GM12878 (cell line): ENCODE measurements around the gene RPLP2. TPM values are rescaled to one million over a fixed set of nuclear protein-coding genes. Genes with fewer than 3 reads are reported as not detected.

Source experiments
- ATAC-seq: fragments of 200-7000 bp; cut with Tn5 transposase; 3 replicates; pipeline ENCODE4 v1.9.1; 2020; ENCODE audit warnings: mild to moderate bottlenecking, moderate library complexity
- BruUV-seq: library from RNA; stranded (reverse); fragments of 400-500 nt; replicated peaks from 2 replicates; lab custom pipeline; 2021; lab: Mats Ljungman, UMichigan
- CTCF ChIA-PET: fragments of 300-600 bp; sonication (Branson Sonifier 250); formaldehyde crosslinking; extraction: SDS; loops from one replicate; lab custom pipeline; 2021; ENCODE audit warnings: inconsistent platforms; lab: Yijun Ruan, JAX
- POLR2A ChIA-PET: fragments of 350-600 bp; formaldehyde crosslinking; extraction: SDS; loops from one replicate; lab custom pipeline; 2021; ENCODE audit warnings: inconsistent platforms; lab: Charles Lee
- RAD21 ChIA-PET: fragments of 300-600 bp; sonication (Branson Sonifier 250); formaldehyde crosslinking; loops from one replicate; lab custom pipeline; 2023; ENCODE audit warnings: antibody characterized with exemption; ENCODE audit not compliant: unreplicated experiment; lab: Charles Lee
- SMC1A ChIA-PET: fragments of 300-600 bp; sonication (Branson Sonifier 250); formaldehyde crosslinking; loops from one replicate; lab custom pipeline; 2023; ENCODE audit not compliant: unreplicated experiment, uncharacterized antibody; lab: Charles Lee
- DNase-seq: peaks from one replicate; pipeline ENCODE4 v3.0.0-alpha.2; 2011; ENCODE audit warnings: low read depth, low spot score
- FAIRE-seq: peaks from 3 replicates; lab custom pipeline; 2011; peaks lifted over from hg19 to GRCh38; lab: Jason Lieb, UNC
- H2AFZ ChIP-seq: 2 replicates; pipeline ENCODE4 v1.6.0; 2011; ENCODE audit warnings: low read depth, low read length, control low read depth; ENCODE audit not compliant: control insufficient read depth
- H3K27ac ChIP-seq: 2 replicates; pipeline ENCODE4 v1.5.1; 2011; ENCODE audit warnings: control low read depth; ENCODE audit not compliant: control insufficient read depth, insufficient read depth
- H3K27me3 ChIP-seq, 2 experiments: replicated peaks in 1 of 2; 2 replicates each; pipeline versions ENCODE4 v1.6.0 to v1.6.1; 2011; ENCODE audit warnings: low read length in 1 of 2; ENCODE audit not compliant: control insufficient read depth in 2 of 2, insufficient read depth in 2 of 2
- H3K36me3 ChIP-seq, 2 experiments: 2 replicates each; pipeline ENCODE4 v1.5.1; 2011; ENCODE audit warnings: low read length in 1 of 2; ENCODE audit not compliant: control insufficient read depth in 2 of 2, insufficient read depth in 2 of 2
- H3K4me1 ChIP-seq: 2 replicates; pipeline ENCODE4 v1.6.1; 2011; ENCODE audit warnings: mild to moderate bottlenecking, low read length, moderate library complexity, mixed read lengths; ENCODE audit not compliant: control insufficient read depth, insufficient read depth
- H3K4me2 ChIP-seq: 2 replicates; pipeline ENCODE4 v1.6.0; 2011; ENCODE audit warnings: control low read depth; ENCODE audit not compliant: control insufficient read depth, insufficient read depth
- H3K4me3 ChIP-seq: fragments of 200-600 bp; sonication (generic); 2 replicates; pipeline ENCODE4 v1.5.1; 2016
- H3K79me2 ChIP-seq: 2 replicates; pipeline ENCODE4 v1.6.0; 2011; ENCODE audit warnings: low read length; ENCODE audit not compliant: control insufficient read depth, insufficient read depth
- H3K9ac ChIP-seq: 2 replicates; pipeline ENCODE4 v1.8.0; 2011; ENCODE audit warnings: low read length, control low read depth, mixed read lengths; ENCODE audit not compliant: control insufficient read depth, insufficient read depth
- H3K9me3 ChIP-seq: replicated peaks from 3 replicates; pipeline ENCODE4 v1.5.1; 2011; ENCODE audit warnings: mild to moderate bottlenecking, low read length; ENCODE audit not compliant: control insufficient read depth, insufficient read depth
- H4K20me1 ChIP-seq: 2 replicates; pipeline ENCODE4 v1.6.0; 2011; ENCODE audit not compliant: control insufficient read depth, insufficient read depth
- BRCA1 ChIP-seq: IDR thresholded peaks from 2 replicates; pipeline ENCODE4 v1.6.1; 2011; ENCODE audit warnings: low read depth, low read length, improper control_type of control experiment
- CTCF ChIP-seq, 3 experiments: IDR thresholded peaks in 2 of 3; conservative IDR thresholded peaks in 1 of 3; 2 replicates each; pipeline ENCODE4 v1.5.1; 2011; ENCODE audit warnings: low read depth in 3 of 3, low read length in 3 of 3, mild to moderate bottlenecking in 3 of 3, control low read depth in 2 of 3, moderate library complexity in 2 of 3, inconsistent platforms in 1 of 3, mixed read lengths in 1 of 3; ENCODE audit not compliant: control insufficient read depth in 2 of 3, insufficient read depth in 1 of 3; ENCODE audit errors: extremely low read depth in 1 of 3
- GABPA ChIP-seq: IDR thresholded peaks from 2 replicates; pipeline ENCODE4 v1.6.1; 2014; ENCODE audit warnings: antibody characterized with exemption, low read depth, mild to moderate bottlenecking, inconsistent platforms
- MEF2A ChIP-seq: IDR thresholded peaks from 2 replicates; pipeline ENCODE4 v1.6.1; 2011; ENCODE audit warnings: low read depth, mild to moderate bottlenecking, low read length, moderate library complexity; ENCODE audit not compliant: insufficient read depth
- NRF1 ChIP-seq: conservative IDR thresholded peaks from 2 replicates; pipeline ENCODE4 v1.6.1; 2011; ENCODE audit warnings: mild to moderate bottlenecking, low read depth, low read length, improper control_type of control experiment
- POLR2A ChIP-seq: IDR thresholded peaks from 2 replicates; pipeline ENCODE4 v1.6.1; 2011; ENCODE audit warnings: low read depth, mild to moderate bottlenecking, low read length
- RAD21 ChIP-seq: IDR thresholded peaks from 2 replicates; pipeline ENCODE4 v1.6.1; 2011; ENCODE audit warnings: mild to moderate bottlenecking, low read depth, low read length, moderate library complexity; ENCODE audit not compliant: insufficient read depth
- SMAD5 ChIP-seq: IDR thresholded peaks from 2 replicates; pipeline ENCODE4 v1.6.1; 2016; ENCODE audit warnings: antibody characterized with exemption, low read depth
- SP1 ChIP-seq: IDR thresholded peaks from one replicate; pipeline ENCODE4 v1.6.1; 2011; ENCODE audit warnings: low read depth, low read length
- SREBF1 ChIP-seq: IDR thresholded peaks from 2 replicates; pipeline ENCODE4 v1.6.1; 2012; ENCODE audit warnings: mild to moderate bottlenecking, low read length
- WRNIP1 ChIP-seq: IDR thresholded peaks from 2 replicates; pipeline ENCODE4 v1.6.1; 2011; ENCODE audit warnings: low read depth, low read length, improper control_type of control experiment, borderline replicate concordance
- WGBS: methylation state at CpG from one replicate; pipeline ENCODE4 v1.1.6; 2016; ENCODE audit warnings: low lambda C conversion rate; ENCODE audit not compliant: insufficient replicate concordance, insufficient coverage; ENCODE audit errors: missing lambda C conversion rate; 5-methylcytosine and 5-hydroxymethylcytosine counted together
- in situ Hi-C: fragments of 300-500 bp; cut with MboI; formaldehyde crosslinking; loops from 9 replicates; pipeline ENCODE4 v1.14.3; 2018; ENCODE audit warnings: mixed read lengths
- intact Hi-C: fragments of 100-400 bp; cut with micrococcal nuclease; formaldehyde crosslinking; loops from one replicate; pipeline ENCODE4 v1.14.2; 2022; ENCODE audit not compliant: unreplicated experiment
- polyA plus RNA-seq, 11 experiments: library from polyadenylated mRNA; depleted of rRNA in 4 of 11; unstranded in 6 of 11; stranded (reverse) in 5 of 11; fragments of >200 nt; fragmentation: Nextera tagmentation in 4 of 11; fragmentation: Illumina TruSeq in 1 of 11; extraction: Ambion mirVana in 4 of 11; extraction: Trizol in 1 of 11; gene quantifications; 1 replicate in 1 of 11; 2 replicates in 10 of 11; pipeline versions ENCODE4 v1.2.1 to v1.2.3, GENCODE V29; 2011 to 2016; ENCODE audit warnings: inconsistent platforms in 2 of 11, missing spikeins in 2 of 11, low read depth in 1 of 11
- total RNA-seq, 4 experiments: library from RNA; depleted of rRNA in 3 of 4; stranded (reverse); fragments of >200 nt in 3 of 4; fragmentation: Illumina TruSeq in 1 of 4; extraction: Trizol in 1 of 4; gene quantifications; 2 replicates each; pipeline versions ENCODE4 v1.2.1 to v1.2.3, GENCODE V29; 2013 to 2021
- TF ChIP-seq, protein P1 (sequence below): fragments of 450-650 bp; IDR thresholded peaks from 2 replicates; pipeline ENCODE4 v1.6.1; 2017; ENCODE audit warnings: borderline replicate concordance
- TF ChIP-seq, protein P2 (sequence below): fragments of 150-350 bp; IDR thresholded peaks from 2 replicates; pipeline ENCODE4 v1.6.1; 2014; ENCODE audit warnings: mild to moderate bottlenecking, low read depth, low read length
- TF ChIP-seq, protein P3 (sequence below): IDR thresholded peaks from 2 replicates; pipeline ENCODE4 v1.6.1; 2011; ENCODE audit warnings: mild to moderate bottlenecking, low read depth, low read length, moderate library complexity; ENCODE audit not compliant: insufficient replicate concordance
- TF ChIP-seq, protein P4 (sequence below): fragments of 450-650 bp; IDR thresholded peaks from 2 replicates; pipeline ENCODE4 v1.6.1; 2018; ENCODE audit warnings: borderline replicate concordance, mild to moderate bottlenecking; ENCODE audit not compliant: partially characterized antibody
- TF ChIP-seq, protein P5 (sequence below): fragments of 450-650 bp; IDR thresholded peaks from 2 replicates; pipeline ENCODE4 v1.6.1; 2016; ENCODE audit warnings: mild to moderate bottlenecking

Gene RPLP2
- total and polyA plus RNA-seq, 10 of the 15 experiments (the other 5 are each of a cell fraction or from before 2014, with no cell fraction given): 488 to 3,558 (median 1,481) TPM

- 38% methylated on average over 6 of the region's 7 CpGs for WGBS
- RAD21 ChIA-PET: no interaction called here
- intact Hi-C loops: no loop called here
- no peak for TF ChIP-seq SMAD5
- TF ChIP-seq, protein P1, sequence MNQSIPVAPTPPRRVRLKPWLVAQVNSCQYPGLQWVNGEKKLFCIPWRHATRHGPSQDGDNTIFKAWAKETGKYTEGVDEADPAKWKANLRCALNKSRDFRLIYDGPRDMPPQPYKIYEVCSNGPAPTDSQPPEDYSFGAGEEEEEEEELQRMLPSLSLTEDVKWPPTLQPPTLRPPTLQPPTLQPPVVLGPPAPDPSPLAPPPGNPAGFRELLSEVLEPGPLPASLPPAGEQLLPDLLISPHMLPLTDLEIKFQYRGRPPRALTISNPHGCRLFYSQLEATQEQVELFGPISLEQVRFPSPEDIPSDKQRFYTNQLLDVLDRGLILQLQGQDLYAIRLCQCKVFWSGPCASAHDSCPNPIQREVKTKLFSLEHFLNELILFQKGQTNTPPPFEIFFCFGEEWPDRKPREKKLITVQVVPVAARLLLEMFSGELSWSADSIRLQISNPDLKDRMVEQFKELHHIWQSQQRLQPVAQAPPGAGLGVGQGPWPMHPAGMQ: no peak
- no peak for TF ChIP-seq MEF2A
- TF ChIP-seq, protein P2, sequence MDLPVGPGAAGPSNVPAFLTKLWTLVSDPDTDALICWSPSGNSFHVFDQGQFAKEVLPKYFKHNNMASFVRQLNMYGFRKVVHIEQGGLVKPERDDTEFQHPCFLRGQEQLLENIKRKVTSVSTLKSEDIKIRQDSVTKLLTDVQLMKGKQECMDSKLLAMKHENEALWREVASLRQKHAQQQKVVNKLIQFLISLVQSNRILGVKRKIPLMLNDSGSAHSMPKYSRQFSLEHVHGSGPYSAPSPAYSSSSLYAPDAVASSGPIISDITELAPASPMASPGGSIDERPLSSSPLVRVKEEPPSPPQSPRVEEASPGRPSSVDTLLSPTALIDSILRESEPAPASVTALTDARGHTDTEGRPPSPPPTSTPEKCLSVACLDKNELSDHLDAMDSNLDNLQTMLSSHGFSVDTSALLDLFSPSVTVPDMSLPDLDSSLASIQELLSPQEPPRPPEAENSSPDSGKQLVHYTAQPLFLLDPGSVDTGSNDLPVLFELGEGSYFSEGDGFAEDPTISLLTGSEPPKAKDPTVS: no peak
- TF ChIP-seq, protein P3, sequence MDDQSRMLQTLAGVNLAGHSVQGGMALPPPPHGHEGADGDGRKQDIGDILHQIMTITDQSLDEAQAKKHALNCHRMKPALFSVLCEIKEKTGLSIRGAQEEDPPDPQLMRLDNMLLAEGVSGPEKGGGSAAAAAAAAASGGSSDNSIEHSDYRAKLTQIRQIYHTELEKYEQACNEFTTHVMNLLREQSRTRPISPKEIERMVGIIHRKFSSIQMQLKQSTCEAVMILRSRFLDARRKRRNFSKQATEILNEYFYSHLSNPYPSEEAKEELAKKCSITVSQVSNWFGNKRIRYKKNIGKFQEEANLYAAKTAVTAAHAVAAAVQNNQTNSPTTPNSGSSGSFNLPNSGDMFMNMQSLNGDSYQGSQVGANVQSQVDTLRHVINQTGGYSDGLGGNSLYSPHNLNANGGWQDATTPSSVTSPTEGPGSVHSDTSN: no peak
- TF ChIP-seq WRNIP1: no peak
- TF ChIP-seq, protein P4, sequence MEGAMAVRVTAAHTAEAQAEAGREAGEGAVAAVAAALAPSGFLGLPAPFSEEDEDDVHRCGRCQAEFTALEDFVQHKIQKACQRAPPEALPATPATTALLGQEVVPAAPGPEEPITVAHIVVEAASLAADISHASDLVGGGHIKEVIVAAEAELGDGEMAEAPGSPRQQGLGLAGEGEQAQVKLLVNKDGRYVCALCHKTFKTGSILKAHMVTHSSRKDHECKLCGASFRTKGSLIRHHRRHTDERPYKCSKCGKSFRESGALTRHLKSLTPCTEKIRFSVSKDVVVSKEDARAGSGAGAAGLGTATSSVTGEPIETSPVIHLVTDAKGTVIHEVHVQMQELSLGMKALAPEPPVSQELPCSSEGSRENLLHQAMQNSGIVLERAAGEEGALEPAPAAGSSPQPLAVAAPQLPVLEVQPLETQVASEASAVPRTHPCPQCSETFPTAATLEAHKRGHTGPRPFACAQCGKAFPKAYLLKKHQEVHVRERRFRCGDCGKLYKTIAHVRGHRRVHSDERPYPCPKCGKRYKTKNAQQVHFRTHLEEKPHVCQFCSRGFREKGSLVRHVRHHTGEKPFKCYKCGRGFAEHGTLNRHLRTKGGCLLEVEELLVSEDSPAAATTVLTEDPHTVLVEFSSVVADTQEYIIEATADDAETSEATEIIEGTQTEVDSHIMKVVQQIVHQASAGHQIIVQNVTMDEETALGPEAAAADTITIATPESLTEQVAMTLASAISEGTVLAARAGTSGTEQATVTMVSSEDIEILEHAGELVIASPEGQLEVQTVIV: no peak
- TF ChIP-seq, protein P5, sequence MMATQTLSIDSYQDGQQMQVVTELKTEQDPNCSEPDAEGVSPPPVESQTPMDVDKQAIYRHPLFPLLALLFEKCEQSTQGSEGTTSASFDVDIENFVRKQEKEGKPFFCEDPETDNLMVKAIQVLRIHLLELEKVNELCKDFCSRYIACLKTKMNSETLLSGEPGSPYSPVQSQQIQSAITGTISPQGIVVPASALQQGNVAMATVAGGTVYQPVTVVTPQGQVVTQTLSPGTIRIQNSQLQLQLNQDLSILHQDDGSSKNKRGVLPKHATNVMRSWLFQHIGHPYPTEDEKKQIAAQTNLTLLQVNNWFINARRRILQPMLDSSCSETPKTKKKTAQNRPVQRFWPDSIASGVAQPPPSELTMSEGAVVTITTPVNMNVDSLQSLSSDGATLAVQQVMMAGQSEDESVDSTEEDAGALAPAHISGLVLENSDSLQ: no peak
- TF ChIP-seq CTCF (IDR thresholded peaks at IDR 0.05 in 2 of 3, conservative IDR thresholded peaks at IDR 0.05 in 1 of 3; ENCODE audit: control insufficient read depth in 2 of 3, extremely low read depth in 1 of 3, insufficient read depth in 1 of 3, low read depth in 3 of 3, low read length in 3 of 3): no peak
- TF ChIP-seq GABPA: no peak
- TF ChIP-seq BRCA1: no peak
- no peak for TF ChIP-seq NRF1
- TF ChIP-seq POLR2A: no peak
- TF ChIP-seq SP1: no peak
- TF ChIP-seq SREBF1: no peak
- no peak for TF ChIP-seq RAD21
Measured at GRCh38 chr11:855330-855674, 45.5 kb downstream of the RPLP2 start.

More at GRCh38 chr11:855330-855674, 45.5 kb downstream of the RPLP2 start:
- SMC1A ChIA-PET: no interaction called here
- Histone ChIP-seq H3K9ac (no peak overlapping the region), H3K4me1 (no peaks in the 10 kb centered on the region), H3K9me3 (no peaks in the 10 kb centered on the region), H3K36me3 (no peaks in the 10 kb centered on the region), H3K27me3 (no peaks in the 10 kb centered on the region), H3K79me2 (no peaks in the 10 kb centered on the region), H2AFZ (no peak overlapping the region), H3K4me3 (no peak overlapping the region), H3K4me2 (no peak overlapping the region), H3K27ac (no peak overlapping the region), H4K20me1 (no peaks in the 10 kb centered on the region)
- in situ Hi-C loops: no loop called here
- DNase-seq: no peak
- no peak for ATAC-seq
- no peak for FAIRE-seq
- POLR2A ChIA-PET: interaction anchor here (0.6 kb wide), 1 partner anchor 210 kb away, joined by 4 read pairs; no protein-coding TSS in a partner anchor
- BruUV-seq: no TSS peak
- CTCF ChIA-PET: no interaction called here
